ENCODE data around the gene CCDC57.

DNA sequence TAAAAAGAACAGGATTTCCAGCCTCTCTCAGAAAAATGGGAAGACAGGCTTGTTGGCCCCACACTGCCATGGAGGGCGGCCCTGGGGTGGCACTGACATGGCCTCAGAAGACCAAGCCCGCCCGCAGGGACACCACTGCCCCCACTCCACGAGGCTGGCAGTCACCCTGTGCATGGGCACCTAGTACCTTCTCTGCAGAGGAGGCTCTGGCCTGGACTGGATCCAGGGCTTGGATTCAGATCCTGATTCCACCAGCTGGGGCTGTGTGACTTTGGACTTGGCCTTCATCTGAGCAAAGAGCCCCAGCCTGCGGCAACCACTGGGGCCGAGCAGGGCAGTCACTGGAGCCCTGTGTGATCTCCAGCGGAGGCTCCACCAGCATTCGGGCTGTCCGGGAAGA is 97.8 kb downstream of the CCDC57 start:
- TF ChIP-seq, protein P1, sequence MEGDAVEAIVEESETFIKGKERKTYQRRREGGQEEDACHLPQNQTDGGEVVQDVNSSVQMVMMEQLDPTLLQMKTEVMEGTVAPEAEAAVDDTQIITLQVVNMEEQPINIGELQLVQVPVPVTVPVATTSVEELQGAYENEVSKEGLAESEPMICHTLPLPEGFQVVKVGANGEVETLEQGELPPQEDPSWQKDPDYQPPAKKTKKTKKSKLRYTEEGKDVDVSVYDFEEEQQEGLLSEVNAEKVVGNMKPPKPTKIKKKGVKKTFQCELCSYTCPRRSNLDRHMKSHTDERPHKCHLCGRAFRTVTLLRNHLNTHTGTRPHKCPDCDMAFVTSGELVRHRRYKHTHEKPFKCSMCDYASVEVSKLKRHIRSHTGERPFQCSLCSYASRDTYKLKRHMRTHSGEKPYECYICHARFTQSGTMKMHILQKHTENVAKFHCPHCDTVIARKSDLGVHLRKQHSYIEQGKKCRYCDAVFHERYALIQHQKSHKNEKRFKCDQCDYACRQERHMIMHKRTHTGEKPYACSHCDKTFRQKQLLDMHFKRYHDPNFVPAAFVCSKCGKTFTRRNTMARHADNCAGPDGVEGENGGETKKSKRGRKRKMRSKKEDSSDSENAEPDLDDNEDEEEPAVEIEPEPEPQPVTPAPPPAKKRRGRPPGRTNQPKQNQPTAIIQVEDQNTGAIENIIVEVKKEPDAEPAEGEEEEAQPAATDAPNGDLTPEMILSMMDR (IDR thresholded peaks at IDR 0.05; ENCODE audit: borderline replicate concordance, extremely low read depth, low read length, poor library complexity, severe bottlenecking), result no peak
- TF ChIP-seq EZH2 (IDR thresholded peaks at IDR 0.05; ENCODE audit: borderline replicate concordance, low read depth, low read length, severe bottlenecking), result no peak
